ENCODE measurements around the gene C1orf159.

The C1orf159 gene

GRCh38 chr1:1049318-1050165, 66.3 kb downstream of the C1orf159 start:
- no peak for DNase-seq

GRCh38 chr1:1048765-1049164, 67.1 kb downstream of the C1orf159 start:
- no peak for DNase-seq

- no peak for DNase-seq
These were observed 67.9 kb downstream of the C1orf159 start for GRCh38 chr1:1047963-1048362.

GRCh38 chr1:1047407-1047806, 68.5 kb downstream of the C1orf159 start:
- no peak for DNase-seq

- DNase-seq, result no peak
These were observed 69.1 kb downstream of the C1orf159 start for GRCh38 chr1:1046767-1047166.

GRCh38 chr1:1046243-1046642, 69.6 kb downstream of the C1orf159 start:
- no peak for DNase-seq

GRCh38 chr1:1045129-1045528, 70.8 kb downstream of the C1orf159 start:
- DNase-seq, result no peak

- DNase-seq, result no peak
These were observed 71.3 kb downstream of the C1orf159 start for GRCh38 chr1:1044455-1045078.

- no peak for DNase-seq
These were observed 72.0 kb downstream of the C1orf159 start for GRCh38 chr1:1043921-1044320.

GRCh38 chr1:1043411-1043810, 72.5 kb downstream of the C1orf159 start:
- no peak for DNase-seq

- DNase-seq, result no peak
These were observed 73.1 kb downstream of the C1orf159 start for GRCh38 chr1:1042835-1043234.

GRCh38 chr1:1041873-1042272, 74.0 kb downstream of the C1orf159 start:
- DNase-seq, result no peak

GRCh38 chr1:1041092-1041523, 74.8 kb downstream of the C1orf159 start:
- DNase-seq, result no peak

GRCh38 chr1:1040004-1040991, 75.6 kb downstream of the C1orf159 start:
- DNase-seq, result peak; percentile 26

- DNase-seq, result no peak
These were observed 76.6 kb downstream of the C1orf159 start for GRCh38 chr1:1039145-1039910.

- DNase-seq, result no peak
These were observed 77.2 kb downstream of the C1orf159 start for GRCh38 chr1:1038694-1039093.

- DNase-seq, result no peak
These were observed 78.2 kb downstream of the C1orf159 start for GRCh38 chr1:1037366-1038327.

GRCh38 chr1:1035291-1035943, 80.5 kb downstream of the C1orf159 start:
- DNase-seq, result no peak

GRCh38 chr1:1034439-1034781, 81.5 kb downstream of the C1orf159 start:
- no peak for DNase-seq

GRCh38 chr1:1033731-1034438, 82.0 kb downstream of the C1orf159 start:
- DNase-seq, result peak; percentile 35

Measured in NCI-H510A treated with DMSO at 0.1 percent for 48 hours (cell line).